PC-3 (cell line): ENCODE measurements around the gene POLDIP2.

ENCODE experiments used
- CTCF ChIP-seq: fragments of 300-600 bp; sonication (generic); conservative IDR thresholded peaks from 2 replicates; pipeline ENCODE4 v1.5.1; 2017; ENCODE audit warnings: antibody characterized with exemption, low read depth, mild to moderate bottlenecking, low read length
- EZH2 ChIP-seq: fragments of 300-600 bp; sonication (generic); IDR thresholded peaks from one replicate; pipeline ENCODE4 v1.6.1; 2017; ENCODE audit warnings: antibody characterized with exemption, mild to moderate bottlenecking, low read length; ENCODE audit not compliant: unreplicated experiment

GRCh38 chr17:28381141-28381825, 24.0 kb upstream of the POLDIP2 start:
- TF ChIP-seq EZH2 (no peak), CTCF (no peak)
